Measurements from ENCODE around the gene EPG5. TPM values are rescaled to one million over a fixed set of nuclear protein-coding genes. Genes with fewer than 3 reads are reported as not detected.

The EPG5 gene
- polyA plus RNA-seq, 1 experiment, result 37.8 TPM

DNA sequence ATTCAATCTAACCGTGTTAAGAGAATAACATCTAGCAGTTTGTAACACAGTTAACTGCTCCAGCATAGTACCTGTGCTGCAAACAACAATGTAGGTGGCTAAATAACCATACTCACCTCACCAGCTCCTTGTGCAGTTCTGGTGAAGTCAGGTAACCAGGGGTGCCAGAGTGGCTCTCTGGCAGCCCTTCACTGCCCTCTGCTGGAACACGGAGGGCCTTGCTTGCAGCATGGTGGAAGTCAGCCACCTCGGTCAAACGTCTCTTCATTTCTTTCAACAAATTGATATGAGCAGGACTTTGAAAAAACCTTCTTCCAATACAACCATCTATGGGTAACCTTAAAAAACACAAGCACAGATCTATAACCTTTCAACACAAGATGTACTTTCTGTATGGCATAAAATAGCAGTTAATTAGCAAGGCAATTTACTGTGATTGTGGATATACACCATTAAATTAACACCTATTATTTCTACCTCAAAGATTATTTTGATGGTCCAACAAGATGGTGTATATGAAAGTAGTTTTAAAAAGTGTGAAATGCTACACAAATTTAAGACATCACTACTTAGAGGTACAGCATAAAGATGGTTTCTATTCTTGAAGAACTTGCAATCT, 56.6 kb downstream of the EPG5 start:
- ChIA-PET CTCF (interaction anchor here (0.6 to 1.3 kb wide), 6 partner anchors 12 to 246 kb away, joined by 3 to 4 read pairs (median 4); no protein-coding TSS in a partner anchor), POLR2A (interaction anchor here (0.7 kb wide), 1 partner anchor 26 kb away, joined by 4 read pairs; no protein-coding TSS in a partner anchor)
- H3K36me3 ChIP-seq (ENCODE audit: control insufficient read depth, insufficient read depth, low read length), result peaks cover 27% of the 10 kb centered on the region
- H3K27me3 ChIP-seq (ENCODE audit: control insufficient read depth, insufficient read depth, low read length), result no peaks in the 10 kb centered on the region
- TF ChIP-seq, protein P1, sequence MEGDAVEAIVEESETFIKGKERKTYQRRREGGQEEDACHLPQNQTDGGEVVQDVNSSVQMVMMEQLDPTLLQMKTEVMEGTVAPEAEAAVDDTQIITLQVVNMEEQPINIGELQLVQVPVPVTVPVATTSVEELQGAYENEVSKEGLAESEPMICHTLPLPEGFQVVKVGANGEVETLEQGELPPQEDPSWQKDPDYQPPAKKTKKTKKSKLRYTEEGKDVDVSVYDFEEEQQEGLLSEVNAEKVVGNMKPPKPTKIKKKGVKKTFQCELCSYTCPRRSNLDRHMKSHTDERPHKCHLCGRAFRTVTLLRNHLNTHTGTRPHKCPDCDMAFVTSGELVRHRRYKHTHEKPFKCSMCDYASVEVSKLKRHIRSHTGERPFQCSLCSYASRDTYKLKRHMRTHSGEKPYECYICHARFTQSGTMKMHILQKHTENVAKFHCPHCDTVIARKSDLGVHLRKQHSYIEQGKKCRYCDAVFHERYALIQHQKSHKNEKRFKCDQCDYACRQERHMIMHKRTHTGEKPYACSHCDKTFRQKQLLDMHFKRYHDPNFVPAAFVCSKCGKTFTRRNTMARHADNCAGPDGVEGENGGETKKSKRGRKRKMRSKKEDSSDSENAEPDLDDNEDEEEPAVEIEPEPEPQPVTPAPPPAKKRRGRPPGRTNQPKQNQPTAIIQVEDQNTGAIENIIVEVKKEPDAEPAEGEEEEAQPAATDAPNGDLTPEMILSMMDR (IDR thresholded peaks at IDR 0.05; ENCODE audit: insufficient read depth, low read depth, low read length), result peak; percentile 88
- DNase-seq (ENCODE audit: low read depth), result no peak
- H3K4me3 ChIP-seq (ENCODE audit: low read depth, low read length), result no peak overlapping the region

DNA sequence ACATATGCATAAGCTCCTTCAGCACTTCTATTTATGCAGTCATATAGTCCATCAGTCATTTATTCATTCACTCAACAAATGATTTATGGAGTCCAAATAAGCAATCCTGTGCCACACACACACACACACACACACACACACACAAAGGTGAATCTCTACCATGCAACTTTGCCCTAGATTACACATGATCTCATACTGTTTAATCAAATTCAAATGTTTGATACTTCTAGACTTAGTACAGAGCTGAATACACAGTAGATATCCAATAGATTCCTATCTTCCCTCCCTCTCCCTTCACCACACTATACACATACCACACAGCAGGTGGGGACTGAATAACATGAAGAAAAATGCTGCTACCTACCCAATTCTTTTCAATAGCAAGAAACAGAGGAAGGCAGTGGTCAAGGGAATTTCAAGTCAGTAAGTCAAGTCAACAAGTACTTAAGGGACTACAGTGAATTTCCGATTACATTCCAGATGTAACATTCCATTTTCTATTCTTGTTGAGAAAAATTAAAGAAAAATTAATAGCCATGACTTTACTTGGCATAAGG, 65.4 kb downstream of the EPG5 start:
- no peak for DNase-seq (ENCODE audit: low read depth)
- H3K36me3 ChIP-seq (ENCODE audit: control insufficient read depth, insufficient read depth, low read length), result peaks cover 20% of the 10 kb centered on the region
- TF ChIP-seq, protein P1 (IDR thresholded peaks at IDR 0.05; ENCODE audit: insufficient read depth, low read depth, low read length), result no peak
- ChIA-PET POLR2A (no interaction called here), CTCF (interaction anchor here (0.7 to 1.2 kb wide), 4 partner anchors 19 to 239 kb away, joined by 3 to 4 read pairs (median 4); no protein-coding TSS in a partner anchor)
- no peak overlapping the region for H3K4me3 ChIP-seq (ENCODE audit: low read depth, low read length)
- H3K27me3 ChIP-seq (ENCODE audit: control insufficient read depth, insufficient read depth, low read length), result no peaks in the 10 kb centered on the region

DNA sequence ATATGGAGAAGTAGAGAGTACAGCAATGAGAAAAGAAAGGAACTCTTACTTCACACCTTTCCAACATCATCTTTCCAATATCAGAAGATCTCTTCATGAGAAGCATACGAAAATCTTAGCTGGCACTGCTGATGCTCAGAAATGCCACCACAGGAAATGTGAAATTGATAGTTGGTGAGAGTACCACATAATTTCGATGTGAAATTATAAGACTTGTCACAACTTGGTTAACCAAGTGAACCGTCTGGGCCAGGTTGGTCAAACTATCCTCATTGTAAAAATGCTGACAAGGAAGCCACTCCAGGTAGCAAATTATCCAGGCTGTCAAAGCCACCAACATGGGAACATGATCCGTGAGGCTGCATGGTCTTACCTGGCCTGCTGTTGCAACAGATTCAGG, 66.5 kb downstream of the EPG5 start:
- H3K4me3 ChIP-seq (ENCODE audit: low read depth, low read length), result no peak overlapping the region
- CTCF ChIA-PET, result interaction anchor here (0.6 to 1.2 kb wide), 4 partner anchors 9 to 238 kb away, joined by 3 to 4 read pairs (median 4); no protein-coding TSS in a partner anchor
- H3K27me3 ChIP-seq (ENCODE audit: control insufficient read depth, insufficient read depth, low read length), result no peaks in the 10 kb centered on the region
- peaks cover 15% of the 10 kb centered on the region for H3K36me3 ChIP-seq (ENCODE audit: control insufficient read depth, insufficient read depth, low read length)
- TF ChIP-seq, protein P1 (IDR thresholded peaks at IDR 0.05; ENCODE audit: insufficient read depth, low read depth, low read length), result no peak
- no peak for DNase-seq (ENCODE audit: low read depth)
- POLR2A ChIA-PET, result no interaction called here

DNA sequence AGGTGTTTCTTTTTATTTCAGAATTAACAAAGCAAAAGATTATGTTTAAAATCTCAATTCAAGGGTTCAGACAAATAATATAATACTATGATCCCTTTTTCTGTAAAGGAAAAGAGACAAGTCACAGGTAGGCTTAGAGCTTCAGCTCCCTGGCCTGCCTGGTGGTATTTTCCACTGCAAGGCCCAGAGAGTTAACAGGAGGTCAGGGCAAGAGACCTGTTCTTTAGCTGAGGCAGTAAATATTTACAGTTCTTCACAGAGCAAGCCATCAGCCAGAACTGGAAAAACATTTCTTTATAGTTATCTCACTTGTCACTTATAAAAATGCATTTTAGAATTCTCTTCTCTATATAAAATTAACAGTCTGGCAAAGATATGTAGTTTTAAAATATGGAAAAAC, 70.1 kb downstream of the EPG5 start:
- Histone ChIP-seq H3K27me3 (ENCODE audit: control insufficient read depth, insufficient read depth, low read length) (no peaks in the 10 kb centered on the region), H3K4me3 (ENCODE audit: low read depth, low read length) (no peak overlapping the region), H3K36me3 (ENCODE audit: control insufficient read depth, insufficient read depth, low read length) (peaks cover 12% of the 10 kb centered on the region)
- no peak for DNase-seq (ENCODE audit: low read depth)
- POLR2A ChIA-PET, result no interaction called here
- TF ChIP-seq, protein P1 (IDR thresholded peaks at IDR 0.05; ENCODE audit: insufficient read depth, low read depth, low read length), result no peak
- CTCF ChIA-PET, result interaction anchor here (1.0 kb wide), 1 partner anchor 17 kb away, joined by 3 read pairs; no protein-coding TSS in a partner anchor

DNA sequence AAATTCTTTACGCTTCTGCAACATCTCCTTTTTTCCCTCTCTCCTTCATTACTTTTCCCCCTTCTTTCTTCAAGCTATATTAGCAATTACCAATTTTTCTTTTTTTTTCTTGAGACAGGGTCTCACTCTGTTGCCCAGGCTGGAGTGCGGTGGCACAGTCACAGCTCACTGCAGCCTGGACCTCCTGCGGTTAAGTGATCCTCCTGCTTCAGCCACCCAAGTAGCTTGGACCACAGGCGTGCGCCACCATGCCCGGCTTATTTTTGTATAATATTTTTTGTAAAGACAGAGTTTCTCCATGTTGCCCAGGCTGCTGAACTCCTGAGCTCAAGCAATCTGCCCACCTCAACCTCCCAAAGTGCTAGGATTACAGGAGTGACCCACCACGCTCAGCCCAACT, 70.7 kb downstream of the EPG5 start:
- TF ChIP-seq, protein P1 (IDR thresholded peaks at IDR 0.05; ENCODE audit: insufficient read depth, low read depth, low read length), result no peak
- POLR2A ChIA-PET, result interaction anchor here (0.6 kb wide), 1 partner anchor 222 kb away, joined by 3 read pairs; no protein-coding TSS in a partner anchor
- Histone ChIP-seq H3K27me3 (ENCODE audit: control insufficient read depth, insufficient read depth, low read length) (no peaks in the 10 kb centered on the region), H3K36me3 (ENCODE audit: control insufficient read depth, insufficient read depth, low read length) (peaks cover 12% of the 10 kb centered on the region), H3K4me3 (ENCODE audit: low read depth, low read length) (no peak overlapping the region)
- DNase-seq (ENCODE audit: low read depth), result no peak
- CTCF ChIA-PET, result interaction anchor here (1.0 kb wide), 1 partner anchor 16 kb away, joined by 3 read pairs; no protein-coding TSS in a partner anchor

Data from BJ (cell line).